Neutrophil (primary cell): Measurements from ENCODE around the gene SCGB3A2.

Experiments used
- H3K27ac ChIP-seq: fragments of 200-600 bp; sonication (generic); 2 replicates; pipeline ENCODE4 v1.5.1; 2016; ENCODE audit warnings: mild to moderate bottlenecking, moderate library complexity
- H3K27me3 ChIP-seq: fragments of 200-600 bp; sonication (generic); 2 replicates; pipeline ENCODE4 v1.6.0; 2016; ENCODE audit warnings: mild to moderate bottlenecking
- H3K36me3 ChIP-seq: fragments of 200-600 bp; sonication (generic); 2 replicates; pipeline ENCODE4 v1.5.1; 2017
- H3K4me1 ChIP-seq, 2 experiments: fragments of 200-600 bp in 1 of 2; sonication (generic) in 1 of 2; 1 replicate in 1 of 2; 2 replicates in 1 of 2; pipeline versions ENCODE4 v1.5.1 to v1.6.1; 2013 to 2016; ENCODE audit warnings: low read depth in 1 of 2, low read length in 1 of 2, mild to moderate bottlenecking in 1 of 2, moderate library complexity in 1 of 2; ENCODE audit not compliant: control insufficient read depth in 1 of 2, insufficient read depth in 1 of 2
- H3K4me3 ChIP-seq, 2 experiments: fragments of 200-600 bp in 1 of 2; sonication (generic) in 1 of 2; 1 replicate in 1 of 2; 2 replicates in 1 of 2; pipeline ENCODE4 v1.5.1; 2013 to 2016; ENCODE audit warnings: low read depth in 1 of 2, low read length in 1 of 2, mild to moderate bottlenecking in 1 of 2, moderate library complexity in 1 of 2
- H3K9me3 ChIP-seq: fragments of 200-600 bp; sonication (generic); 2 replicates; pipeline ENCODE4 v1.5.1; 2016
- CTCF ChIP-seq: fragments of 200-600 bp; sonication (generic); IDR thresholded peaks from 2 replicates; pipeline ENCODE4 v1.5.1; 2016; ENCODE audit warnings: antibody characterized with exemption

The SCGB3A2 gene

GRCh38 chr5:147852365-147852764 is 26.1 kb upstream of the SCGB3A2 start:
- Histone ChIP-seq H3K4me3 (no peak overlapping the region), H3K36me3 (no peaks in the 10 kb centered on the region), H3K27ac (no peak overlapping the region), H3K4me1 (no peaks in the 10 kb centered on the region), H3K27me3 (no peaks in the 10 kb centered on the region), H3K9me3 (no peaks in the 10 kb centered on the region)
- no peak for TF ChIP-seq CTCF

- Histone ChIP-seq H3K4me3 (no peak overlapping the region), H3K36me3 (no peaks in the 10 kb centered on the region), H3K27me3 (no peaks in the 10 kb centered on the region), H3K27ac (no peak overlapping the region), H3K4me1 (no peaks in the 10 kb centered on the region), H3K9me3 (no peaks in the 10 kb centered on the region)
- no peak for TF ChIP-seq CTCF
Observed at GRCh38 chr5:147853372-147853987, 25.0 kb upstream of the SCGB3A2 start.

- H3K4me1 ChIP-seq = no peaks in the 10 kb centered on the region
- H3K27ac ChIP-seq = no peak overlapping the region
- no peaks in the 10 kb centered on the region for H3K36me3 ChIP-seq
- no peaks in the 10 kb centered on the region for H3K9me3 ChIP-seq
- no peaks in the 10 kb centered on the region for H3K27me3 ChIP-seq
- TF ChIP-seq CTCF = no peak
- H3K4me3 ChIP-seq = no peak overlapping the region
Observed at GRCh38 chr5:147854331-147854730, 24.2 kb upstream of the SCGB3A2 start.

- H3K4me1 ChIP-seq = no peaks in the 10 kb centered on the region
- no peak for TF ChIP-seq CTCF
Observed at GRCh38 chr5:147854894-147855773, 23.4 kb upstream of the SCGB3A2 start.

GRCh38 chr5:147855774-147856069 is 22.8 kb upstream of the SCGB3A2 start:
- Histone ChIP-seq H3K36me3 (no peaks in the 10 kb centered on the region), H3K9me3 (no peaks in the 10 kb centered on the region), H3K4me1 (no peaks in the 10 kb centered on the region), H3K27me3 (no peaks in the 10 kb centered on the region), H3K4me3 (no peak overlapping the region), H3K27ac (no peak overlapping the region)
- TF ChIP-seq CTCF = no peak

More at GRCh38 chr5:147854894-147855773, 23.4 kb upstream of the SCGB3A2 start:
- Histone ChIP-seq H3K27me3 (no peaks in the 10 kb centered on the region), H3K9me3 (no peaks in the 10 kb centered on the region), H3K36me3 (no peaks in the 10 kb centered on the region), H3K4me3 (no peak overlapping the region), H3K27ac (no peak overlapping the region)
